ENCODE measurements around the gene AKAP13. TPM values are rescaled to one million over a fixed set of nuclear protein-coding genes. Genes with fewer than 3 reads are reported as not detected.
A peak's percentile ranks its signal among the peaks of the same experiment; 100 is the strongest.

The AKAP13 gene
- polyA plus RNA-seq, 2 of the 4 experiments (the other 2 are of a cell fraction): 20.4 to 28.8 TPM

GRCh38 chr15:85636351-85636750 lies 255.9 kb downstream of the AKAP13 start (continued):
- TF ChIP-seq ELK1 (IDR thresholded peaks at IDR 0.05; ENCODE audit: low read depth, low read length) (no peak), BCL3 (IDR thresholded peaks at IDR 0.05) (no peak), SMC3 (IDR thresholded peaks at IDR 0.05) (no peak)

- peaks cover 7% of the 10 kb centered on the region; the same call in 2 of the 3 replicates for H3K4me1 ChIP-seq
- no peak overlapping the region for H3K4me2 ChIP-seq
- WGBS (ENCODE audit: missing lambda C conversion rate): 78% methylated on average over 3 of the region's 3 CpGs
- ChIA-PET POLR2A (no interaction called here), CTCF (interaction anchor here (0.8 to 0.9 kb wide), 2 partner anchors 125 to 343 kb away, joined by 3 to 4 read pairs; no protein-coding TSS in a partner anchor)
- FAIRE-seq: peak; percentile 56
- TF ChIP-seq PBX3 (IDR thresholded peaks at IDR 0.05) (no peak), PHF8 (IDR thresholded peaks at IDR 0.05; ENCODE audit: borderline replicate concordance, low read depth) (no peak), FOXS1 (CRISPR knock-in tag; IDR thresholded peaks at IDR 0.05) (no peak), EP300 (IDR thresholded peaks at IDR 0.05) (no peak), MYC (IDR thresholded peaks at IDR 0.05; ENCODE audit: borderline replicate concordance, low read length) (no peak), CBX2 (IDR thresholded peaks at IDR 0.05; ENCODE audit: borderline replicate concordance, low read depth) (no peak), TFCP2L1 (CRISPR knock-in tag; IDR thresholded peaks at IDR 0.05) (no peak), CHD4 (IDR thresholded peaks at IDR 0.05; ENCODE audit: borderline replicate concordance) (no peak), NPAS2 (CRISPR knock-in tag; IDR thresholded peaks at IDR 0.05; ENCODE audit: borderline replicate concordance) (no peak), MAFK (IDR thresholded peaks at IDR 0.05; ENCODE audit: partially characterized antibody) (no peak), KDM5A (IDR thresholded peaks at IDR 0.05) (no peak), EHMT2 (IDR thresholded peaks at IDR 0.05; ENCODE audit: low read depth) (no peak), ZNF302 (CRISPR knock-in tag; IDR thresholded peaks at IDR 0.05) (no peak), EHF (CRISPR knock-in tag; IDR thresholded peaks at IDR 0.05) (no peak), HOXB5 (CRISPR knock-in tag; IDR thresholded peaks at IDR 0.05) (no peak), RFX5 (IDR thresholded peaks at IDR 0.05) (no peak), ZSCAN20 (CRISPR knock-in tag; IDR thresholded peaks at IDR 0.05) (no peak)
- no peak for DNase-seq (ENCODE audit: low read depth in 1 of 2, low spot score in 1 of 2)
- ATAC-seq: peak in 1 of 2 experiments; percentile 26; a peak in 1 of 6 replicates
- H3K27ac ChIP-seq: no peak overlapping the region
- H3K4me3 ChIP-seq: no peak overlapping the region
- no peaks in the 10 kb centered on the region for H3K9me3 ChIP-seq
Observed at GRCh38 chr15:85639752-85640381, 259.5 kb downstream of the AKAP13 start.

GRCh38 chr15:85642065-85642692 lies 261.8 kb downstream of the AKAP13 start:
- ChIA-PET POLR2A (no interaction called here), CTCF (interaction anchor here (0.6 to 1.2 kb wide), 2 partner anchors 38 to 316 kb away, joined by 3 to 4 read pairs; no protein-coding TSS in a partner anchor)
- H3K9me3 ChIP-seq: no peaks in the 10 kb centered on the region
- ATAC-seq: no peak
- H3K4me1 ChIP-seq: peaks cover 8% of the 10 kb centered on the region; the same call in 2 of the 3 replicates
- TF ChIP-seq FOSL2 (IDR thresholded peaks at IDR 0.05) (no peak), FOSL2 (CRISPR knock-in tag; IDR thresholded peaks at IDR 0.05) (no peak), NR3C1 (IDR thresholded peaks at IDR 0.05) (no peak), HOXB13 (CRISPR knock-in tag; IDR thresholded peaks at IDR 0.05; ENCODE audit: low read depth) (no peak)
- no peak for DNase-seq (ENCODE audit: low read depth in 1 of 2, low spot score in 1 of 2)
- FAIRE-seq: no peak
- no peak overlapping the region for H3K4me3 ChIP-seq
- WGBS (ENCODE audit: missing lambda C conversion rate): 95% methylated on average over 5 of the region's 5 CpGs
- H3K4me2 ChIP-seq: no peak overlapping the region
- no peak overlapping the region for H3K27ac ChIP-seq
